ENCODE results near the gene EGFLAM. TPM values are rescaled to one million over a fixed set of nuclear protein-coding genes. Genes with fewer than 3 reads are reported as not detected.

EGFLAM gene
- polyA plus RNA-seq, 3 donors: 9.6 to 11.6 (median 10.7) TPM

DNA sequence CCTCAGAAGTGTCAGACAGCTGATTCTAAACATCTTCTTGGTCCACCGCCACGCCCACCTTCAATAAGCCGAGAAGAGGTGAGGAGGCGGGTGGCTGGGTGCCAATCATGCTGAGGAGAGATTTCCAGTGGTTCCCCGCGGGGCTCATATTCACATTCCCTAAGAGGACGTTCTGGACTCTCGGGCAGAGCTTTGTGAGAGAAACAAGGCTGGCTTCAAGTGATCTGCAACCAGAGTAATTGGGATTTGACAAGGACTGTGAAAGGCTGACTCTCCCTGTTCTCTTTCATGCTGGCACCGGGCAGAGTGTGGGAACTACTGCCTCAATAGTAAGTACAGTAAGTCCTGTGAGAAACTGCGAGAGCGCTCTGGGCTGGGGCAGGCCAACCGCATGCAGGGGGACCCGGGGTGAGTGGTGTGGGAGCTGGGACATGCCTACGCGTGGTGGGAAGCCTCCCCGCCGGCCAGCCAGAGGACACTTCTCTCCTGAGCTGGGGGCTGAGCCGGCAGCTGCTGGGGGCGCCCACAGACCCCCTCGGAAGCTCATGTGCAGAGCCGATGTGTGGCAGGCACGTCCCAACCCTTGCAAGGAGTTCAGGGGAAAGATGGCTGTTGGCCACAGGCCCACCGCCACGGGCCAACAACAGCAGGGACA, 187.1 kb downstream of the EGFLAM start:
- DNase-seq (ENCODE audit: low read depth in 3 of 3, low spot score in 2 of 3): no peak

DNA sequence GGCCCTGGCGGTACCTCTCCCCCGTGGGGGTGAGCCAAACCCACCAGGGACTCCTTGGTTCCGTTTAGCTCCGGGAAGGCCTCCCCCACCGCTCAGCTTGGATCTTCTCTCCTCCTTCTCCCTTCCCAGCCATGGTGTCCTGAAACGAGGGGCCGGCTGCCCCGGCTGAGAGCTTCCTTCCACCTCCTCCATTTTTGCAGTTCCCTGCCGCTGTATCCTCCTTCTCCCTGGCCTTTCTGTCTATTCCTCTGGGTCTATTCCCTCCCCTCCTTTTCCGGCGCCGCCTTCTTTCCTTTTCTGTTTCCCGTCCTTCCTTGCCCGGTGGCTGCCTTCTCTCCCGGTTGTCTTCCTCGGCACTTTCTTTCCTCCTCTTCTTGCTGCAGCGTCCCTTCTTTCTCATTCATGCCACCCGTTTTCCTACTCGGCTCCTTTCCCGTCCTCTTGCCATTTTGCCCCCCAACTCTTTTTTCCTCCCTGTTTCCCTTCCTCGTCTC, 187.7 kb downstream of the EGFLAM start:
- no peak for DNase-seq (ENCODE audit: low read depth in 3 of 3, low spot score in 2 of 3)

GRCh38 chr5:38447056-38447455, 188.7 kb downstream of the EGFLAM start:
- no peak for DNase-seq (ENCODE audit: low read depth in 3 of 3, low spot score in 2 of 3)

GRCh38 chr5:38447786-38448185, 189.4 kb downstream of the EGFLAM start:
- no peak for DNase-seq (ENCODE audit: low read depth in 3 of 3, low spot score in 2 of 3)

- no peak for DNase-seq (ENCODE audit: low read depth in 3 of 3, low spot score in 2 of 3)
Observed at GRCh38 chr5:38448568-38449350, 190.4 kb downstream of the EGFLAM start.

DNA sequence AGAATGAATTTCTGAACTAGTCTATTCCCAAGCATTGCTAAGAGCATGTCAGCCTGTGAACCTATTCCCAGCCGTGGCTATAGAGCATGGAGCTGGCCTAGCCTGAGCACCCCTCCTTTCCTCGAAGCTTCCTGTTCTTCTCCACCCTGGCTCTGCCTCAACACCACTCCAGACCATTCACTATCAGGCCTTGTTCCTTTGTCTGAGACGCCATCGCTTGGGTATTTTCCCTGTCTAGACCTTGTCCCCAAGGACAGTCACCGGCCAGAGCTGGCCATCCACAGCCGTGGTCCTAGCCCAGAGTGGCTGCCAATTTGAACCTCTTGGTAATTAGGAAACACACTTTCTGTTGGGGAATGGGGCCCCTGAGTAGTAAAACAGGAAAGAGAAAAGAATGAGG, 192.3 kb downstream of the EGFLAM start:
- no peak for DNase-seq (ENCODE audit: low read depth in 3 of 3, low spot score in 2 of 3)

GRCh38 chr5:38451074-38451725, 192.8 kb downstream of the EGFLAM start:
- no peak for DNase-seq (ENCODE audit: low read depth in 3 of 3, low spot score in 2 of 3)

GRCh38 chr5:38452201-38452600, 193.8 kb downstream of the EGFLAM start:
- DNase-seq (ENCODE audit: low read depth in 3 of 3, low spot score in 2 of 3): no peak

DNA sequence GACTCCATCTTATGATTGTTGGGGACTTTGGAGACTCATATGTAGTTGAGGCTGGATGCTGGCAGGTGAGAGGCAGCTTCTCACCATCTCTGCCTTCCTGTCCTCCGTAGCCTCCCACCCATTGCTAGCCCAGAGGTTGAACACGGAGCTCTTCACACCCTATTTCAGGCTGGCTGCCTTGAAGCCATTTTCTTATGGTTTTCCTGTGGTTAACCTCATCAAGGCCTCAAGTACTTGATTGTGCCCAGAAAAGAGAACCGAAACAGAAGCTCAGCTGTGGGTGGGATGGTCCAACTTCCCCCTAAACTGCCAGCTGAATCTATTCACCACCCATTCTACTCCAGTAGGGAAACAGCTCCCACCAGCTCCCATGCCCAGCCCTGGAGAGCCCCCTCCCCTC, 195.1 kb downstream of the EGFLAM start:
- DNase-seq (ENCODE audit: low read depth in 3 of 3, low spot score in 2 of 3): no peak

- no peak for DNase-seq (ENCODE audit: low read depth in 3 of 3, low spot score in 2 of 3)
Observed at GRCh38 chr5:38453921-38454320, 195.6 kb downstream of the EGFLAM start.

DNA sequence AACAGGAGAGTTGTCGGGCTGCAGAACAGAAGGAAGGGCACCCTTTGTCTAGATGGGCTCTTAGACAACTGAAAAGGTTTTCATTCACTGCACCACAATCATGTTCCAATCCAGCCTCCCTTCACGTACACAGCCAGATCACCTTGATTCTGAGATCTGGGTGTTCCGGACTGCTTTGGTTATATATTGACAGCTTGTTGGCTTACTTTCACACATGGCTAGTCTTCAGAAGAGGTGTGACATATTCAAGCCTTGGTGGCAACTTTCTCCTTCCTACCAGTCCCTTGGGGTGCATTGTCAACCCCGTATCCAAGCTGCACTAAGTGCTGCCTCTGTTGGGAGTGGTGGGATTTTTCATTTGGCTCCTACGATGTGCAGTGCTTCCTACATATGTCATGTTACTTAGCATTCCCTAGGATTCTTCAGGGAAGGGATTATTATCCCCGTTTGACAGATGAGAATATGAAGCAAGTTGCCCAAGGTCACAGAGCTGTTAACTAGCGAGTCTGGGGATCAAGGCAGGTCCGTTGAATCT, 197.5 kb downstream of the EGFLAM start:
- no peak for DNase-seq (ENCODE audit: low read depth in 3 of 3, low spot score in 2 of 3)

GRCh38 chr5:38456657-38457399, 198.5 kb downstream of the EGFLAM start:
- no peak for DNase-seq (ENCODE audit: low read depth in 3 of 3, low spot score in 2 of 3)

GRCh38 chr5:38458174-38458573, 199.8 kb downstream of the EGFLAM start:
- DNase-seq (ENCODE audit: low read depth in 3 of 3, low spot score in 2 of 3): no peak

GRCh38 chr5:38462976-38463633, 204.7 kb downstream of the EGFLAM start:
- no peak for DNase-seq (ENCODE audit: low read depth in 3 of 3, low spot score in 2 of 3)

DNA sequence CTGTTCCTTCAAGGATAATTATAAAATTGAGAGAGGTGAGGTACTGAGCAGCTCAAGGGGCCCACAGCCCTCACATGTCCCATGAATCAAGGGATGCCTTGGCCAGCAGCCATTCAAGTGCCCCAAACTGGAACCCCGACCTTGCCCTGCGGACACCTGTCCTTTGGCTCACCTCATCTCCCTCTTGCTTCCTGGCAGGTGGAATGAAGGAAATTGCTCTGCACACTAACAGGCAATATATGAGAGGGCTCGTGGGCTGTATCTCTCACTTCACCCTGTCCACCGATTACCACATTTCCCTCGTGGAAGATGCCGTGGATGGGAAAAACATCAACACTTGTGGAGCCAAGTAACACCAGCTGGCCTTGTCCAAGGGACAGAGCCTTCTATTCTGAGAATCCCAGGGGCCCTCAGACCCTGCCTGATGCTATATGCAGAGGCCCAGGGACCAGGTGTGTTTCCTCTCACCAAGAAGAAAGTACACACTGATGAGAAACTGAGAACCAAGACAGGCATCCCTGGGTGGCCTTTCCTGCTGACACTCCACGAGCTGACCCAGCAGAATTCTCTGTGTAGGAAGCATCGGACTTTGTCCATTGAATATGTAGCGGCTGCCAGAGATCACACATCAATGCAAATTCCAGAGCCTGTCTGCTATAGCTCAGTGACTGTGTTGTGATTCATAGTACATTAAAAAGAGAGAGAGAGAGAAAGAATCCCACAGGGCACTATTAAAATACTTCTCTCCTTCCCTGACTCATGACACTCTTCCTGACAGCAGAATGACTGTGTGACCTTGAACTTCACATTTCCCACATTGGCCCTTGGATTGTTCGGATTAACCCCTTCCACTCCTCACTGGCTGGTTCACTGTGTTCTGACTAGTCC, 205.5 kb downstream of the EGFLAM start:
- DNase-seq (ENCODE audit: low read depth in 3 of 3, low spot score in 2 of 3): peak in 1 of 3 donors; percentile 41

DNA sequence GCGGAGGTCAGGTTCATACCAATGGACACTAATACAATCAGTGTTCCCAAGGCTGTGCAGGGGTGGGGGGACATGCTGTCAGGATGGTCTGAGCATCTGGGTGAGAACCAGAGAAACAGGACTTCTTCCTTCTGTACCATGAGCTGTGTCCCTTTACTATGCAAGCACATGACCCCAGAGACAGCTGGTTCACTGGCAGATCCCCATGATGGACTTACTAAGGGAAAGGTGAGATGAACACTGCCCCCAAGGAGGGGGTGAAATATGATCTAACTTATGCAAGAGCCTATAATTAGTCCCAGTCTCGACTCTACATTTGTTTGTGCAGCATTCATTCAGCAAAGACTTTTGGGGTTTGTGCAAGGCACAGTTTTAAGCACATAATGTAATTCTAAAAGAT, 206.7 kb downstream of the EGFLAM start:
- no peak for DNase-seq (ENCODE audit: low read depth in 3 of 3, low spot score in 2 of 3)

DNA sequence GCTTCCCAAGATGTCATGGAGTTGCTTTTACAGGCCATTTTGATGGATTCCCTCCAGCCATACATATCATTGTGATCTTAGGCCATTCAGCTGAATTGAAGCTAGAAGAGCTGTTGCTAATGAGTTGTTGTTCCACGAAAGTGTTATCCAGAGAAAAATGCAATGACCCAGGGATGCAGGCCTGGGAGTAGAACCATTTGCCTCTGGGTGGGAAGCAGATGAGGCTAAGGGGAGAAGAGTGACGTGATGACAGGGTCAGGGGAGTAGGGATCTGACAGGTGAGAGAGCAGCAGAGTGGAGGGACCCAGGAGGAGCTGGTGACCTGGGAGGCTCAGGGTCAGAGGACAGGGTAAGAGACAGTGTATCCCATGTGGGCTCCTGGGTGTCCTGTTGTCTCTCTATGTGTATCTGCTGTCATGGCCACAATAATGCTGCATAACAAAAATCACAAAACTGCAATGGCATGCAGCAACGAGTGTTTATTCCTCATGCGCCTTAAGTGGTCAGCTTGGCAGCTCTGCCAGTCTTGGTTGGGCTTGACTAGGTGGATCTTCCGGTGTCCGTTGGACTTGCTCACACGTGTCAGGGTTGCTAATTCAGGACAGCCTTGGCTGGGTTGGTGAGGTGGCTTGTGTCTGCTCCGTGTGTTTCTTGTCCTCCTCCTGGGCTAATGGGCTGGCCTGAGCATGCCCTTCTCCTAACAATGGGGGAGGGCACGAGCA, 207.5 kb downstream of the EGFLAM start:
- no peak for DNase-seq (ENCODE audit: low read depth in 3 of 3, low spot score in 2 of 3)

DNA sequence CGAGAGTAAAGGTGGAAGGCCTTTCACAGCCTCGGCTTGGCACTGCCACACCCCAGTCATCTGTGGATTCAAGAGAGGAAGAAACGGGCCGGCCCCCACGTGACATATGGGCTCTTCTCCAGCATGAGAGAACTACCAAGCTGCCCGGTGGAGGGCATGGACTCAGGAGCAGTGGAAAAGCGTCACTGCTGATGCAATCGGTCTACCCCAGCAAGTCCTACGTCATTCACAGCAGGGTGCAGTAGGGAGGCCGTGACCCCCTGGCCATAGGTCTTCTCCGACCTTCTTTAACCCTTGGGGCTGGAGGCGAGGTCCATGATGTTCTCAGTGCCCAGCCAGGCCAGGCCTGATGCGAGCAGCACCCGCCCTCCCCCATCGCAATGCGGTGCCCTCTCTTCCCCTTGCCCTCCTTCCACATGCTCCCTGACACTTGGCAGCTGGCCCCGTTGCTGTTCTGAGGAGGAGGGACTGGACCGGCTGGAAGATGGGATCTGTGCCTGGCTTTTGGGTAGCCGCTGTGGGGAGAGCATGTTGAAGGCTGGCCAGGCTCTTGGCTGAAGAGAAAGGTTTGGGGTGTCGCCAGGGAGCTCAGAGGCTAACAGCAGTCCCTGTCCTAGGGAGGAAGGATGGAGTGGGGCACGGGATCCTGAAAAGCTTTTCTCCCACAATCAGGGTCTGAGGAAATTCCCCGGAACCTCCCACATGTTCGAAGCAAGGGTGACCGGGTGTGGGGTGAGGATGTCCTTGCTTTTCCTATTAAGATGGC, 208.2 kb downstream of the EGFLAM start:
- DNase-seq (ENCODE audit: low read depth in 3 of 3, low spot score in 2 of 3): no peak
